NT2/D1 (cell line): ENCODE measurements around the gene ZNF618.

Experiments used
- DNase-seq: peaks from one replicate; pipeline ENCODE4 v3.0.0-alpha.2; 2011; ENCODE audit warnings: low read depth, low spot score
- H3K27me3 ChIP-seq: 2 replicates; pipeline ENCODE4 v1.6.0; 2011; ENCODE audit warnings: mild to moderate bottlenecking; ENCODE audit not compliant: insufficient read length, insufficient read depth
- H3K36me3 ChIP-seq: 2 replicates; pipeline ENCODE4 v1.6.1; 2011; ENCODE audit warnings: mild to moderate bottlenecking, low read length, mixed read lengths; ENCODE audit not compliant: insufficient read depth, insufficient read length
- H3K4me1 ChIP-seq: 2 replicates; pipeline ENCODE4 v1.5.1; 2011; ENCODE audit not compliant: insufficient read depth, insufficient read length
- H3K4me3 ChIP-seq: 2 replicates; pipeline ENCODE4 v1.5.1; 2011; ENCODE audit warnings: low read depth; ENCODE audit not compliant: insufficient read length
- H3K9ac ChIP-seq: 2 replicates; pipeline ENCODE4 v1.6.0; 2011; ENCODE audit warnings: low read depth; ENCODE audit not compliant: insufficient read length
- H3K9me3 ChIP-seq: 2 replicates; pipeline ENCODE4 v1.5.1; 2011; ENCODE audit warnings: mild to moderate bottlenecking, low read length; ENCODE audit not compliant: insufficient read depth
- SUZ12 ChIP-seq: IDR thresholded peaks from 2 replicates; pipeline ENCODE4 v1.6.1; 2011; ENCODE audit not compliant: insufficient read length, insufficient read depth; ENCODE audit errors: extremely low read depth
- YY1 ChIP-seq: IDR thresholded peaks from 2 replicates; pipeline ENCODE4 v1.6.1; 2011; ENCODE audit not compliant: insufficient read length, insufficient read depth
- ZNF274 ChIP-seq: IDR thresholded peaks from 2 replicates; pipeline ENCODE4 v1.6.1; 2011; ENCODE audit warnings: mild to moderate bottlenecking, low read depth, low read length

ZNF618 gene

DNA sequence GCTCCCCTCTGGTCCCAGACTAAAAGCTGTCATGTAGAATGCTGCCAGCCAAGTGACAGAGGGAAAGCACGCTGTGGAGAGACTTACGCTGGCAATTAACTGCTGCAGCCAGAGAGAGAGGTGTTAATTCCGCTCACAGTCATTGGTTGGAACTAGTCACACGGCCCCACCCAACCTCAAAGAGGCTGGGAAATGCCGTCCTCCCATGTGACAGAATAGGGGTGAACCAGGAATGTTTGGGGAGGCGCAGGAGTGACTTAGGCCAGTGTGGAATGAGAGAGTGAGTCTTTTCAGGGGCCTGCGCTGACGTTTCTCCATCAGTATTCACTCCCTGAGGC lies 114.4 kb downstream of the ZNF618 start:
- Histone ChIP-seq H3K9me3 (no peaks in the 10 kb centered on the region), H3K9ac (no peak overlapping the region), H3K4me1 (no peaks in the 10 kb centered on the region), H3K27me3 (no peaks in the 10 kb centered on the region), H3K36me3 (peaks cover 23% of the 10 kb centered on the region), H3K4me3 (no peak overlapping the region)
- TF ChIP-seq SUZ12 (no peak), ZNF274 (no peak), YY1 (no peak)
- DNase-seq = no peak

DNA sequence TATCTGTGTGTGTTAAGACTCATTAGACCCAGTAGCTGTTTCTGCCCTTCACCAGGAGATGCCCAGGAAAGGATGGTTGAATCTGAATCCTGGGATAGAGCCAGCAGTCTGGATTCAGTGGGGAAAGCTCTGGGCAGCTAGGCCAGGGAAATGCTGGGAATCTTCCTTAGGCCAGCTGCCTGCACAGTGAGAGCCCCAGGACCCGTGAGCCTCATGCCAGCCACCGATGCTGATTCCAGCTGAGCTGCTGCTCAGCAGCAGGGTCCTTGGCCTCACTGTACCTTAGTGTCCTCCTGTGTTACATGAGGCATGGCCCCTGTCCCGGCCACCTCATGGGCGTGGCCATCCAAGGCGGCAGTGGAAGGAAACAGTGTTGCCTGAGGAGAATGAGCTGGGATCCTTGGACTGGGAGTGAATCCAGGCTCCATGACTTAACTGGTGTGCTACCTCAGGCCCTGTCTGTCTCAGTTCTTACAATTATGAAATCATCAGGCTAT lies 114.9 kb downstream of the ZNF618 start:
- TF ChIP-seq ZNF274 (no peak), SUZ12 (no peak), YY1 (no peak)
- H3K9me3 ChIP-seq = no peaks in the 10 kb centered on the region
- H3K4me3 ChIP-seq = no peak overlapping the region
- peaks cover 23% of the 10 kb centered on the region for H3K36me3 ChIP-seq
- DNase-seq = no peak
- no peaks in the 10 kb centered on the region for H3K4me1 ChIP-seq
- no peaks in the 10 kb centered on the region for H3K27me3 ChIP-seq
- H3K9ac ChIP-seq = no peak overlapping the region

DNA sequence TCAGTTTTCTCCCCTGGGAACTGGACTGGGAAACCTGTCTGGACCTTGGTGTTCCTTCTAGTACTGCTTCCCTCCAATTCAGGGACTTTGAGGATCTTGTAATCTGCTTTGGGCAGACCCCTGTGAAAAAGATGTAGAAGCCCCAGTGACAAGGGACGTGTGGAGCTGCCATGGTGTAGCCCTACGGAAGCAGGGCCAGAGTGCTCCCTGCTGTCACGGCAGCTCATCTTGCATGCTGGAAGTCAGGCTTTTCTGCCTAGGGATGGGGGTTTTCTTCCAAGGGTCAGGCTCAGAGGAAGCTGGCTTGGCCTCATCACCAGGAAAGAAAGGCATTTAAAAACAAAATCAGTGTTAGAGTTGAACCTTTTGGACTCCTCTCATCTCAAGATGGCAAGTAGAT lies 115.6 kb downstream of the ZNF618 start:
- H3K4me3 ChIP-seq = no peak overlapping the region
- DNase-seq = no peak
- H3K4me1 ChIP-seq = no peaks in the 10 kb centered on the region
- TF ChIP-seq ZNF274 = no peak
- no peaks in the 10 kb centered on the region for H3K27me3 ChIP-seq
- no peaks in the 10 kb centered on the region for H3K9me3 ChIP-seq
- peaks cover 23% of the 10 kb centered on the region for H3K36me3 ChIP-seq
- H3K9ac ChIP-seq = no peak overlapping the region

DNA sequence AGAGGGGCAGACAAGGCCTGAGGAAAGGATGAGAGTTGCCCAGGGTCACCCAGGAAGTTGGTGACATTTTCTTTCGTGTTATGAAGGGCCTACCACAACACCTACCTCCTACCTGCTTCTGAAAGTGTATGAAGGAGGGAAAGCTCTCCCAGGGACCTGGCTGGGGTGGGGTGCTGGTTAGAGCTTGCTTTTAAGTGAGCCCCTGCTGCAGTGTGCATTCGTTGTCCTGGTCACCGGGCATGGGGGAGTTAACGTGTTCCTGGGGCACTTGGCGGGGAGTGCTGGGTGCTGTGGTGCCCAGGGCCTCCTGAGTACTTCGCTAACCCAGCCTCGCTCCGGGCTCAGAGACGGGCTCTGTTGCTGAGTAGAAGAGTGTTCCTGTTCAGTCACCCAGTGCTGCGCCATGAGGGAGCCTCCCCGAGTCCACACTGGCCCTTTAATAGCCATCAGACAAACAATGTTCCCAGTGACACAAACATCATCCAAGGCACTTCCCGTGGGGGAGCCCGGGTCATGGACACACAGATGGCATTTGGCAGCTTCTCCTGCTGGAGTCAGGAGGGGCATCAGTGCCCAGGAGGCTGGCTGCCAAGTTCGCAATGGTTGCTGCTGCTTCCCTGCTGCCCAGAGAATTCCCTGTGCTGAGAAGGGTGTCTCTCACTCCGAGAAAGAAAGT lies 116.3 kb downstream of the ZNF618 start:
- DNase-seq = no peak
- Histone ChIP-seq H3K9me3 (no peaks in the 10 kb centered on the region), H3K9ac (no peak overlapping the region), H3K27me3 (no peaks in the 10 kb centered on the region), H3K36me3 (peaks cover 23% of the 10 kb centered on the region), H3K4me3 (no peak overlapping the region), H3K4me1 (no peaks in the 10 kb centered on the region)
- TF ChIP-seq ZNF274 (no peak), SUZ12 (no peak), YY1 (no peak)

DNA sequence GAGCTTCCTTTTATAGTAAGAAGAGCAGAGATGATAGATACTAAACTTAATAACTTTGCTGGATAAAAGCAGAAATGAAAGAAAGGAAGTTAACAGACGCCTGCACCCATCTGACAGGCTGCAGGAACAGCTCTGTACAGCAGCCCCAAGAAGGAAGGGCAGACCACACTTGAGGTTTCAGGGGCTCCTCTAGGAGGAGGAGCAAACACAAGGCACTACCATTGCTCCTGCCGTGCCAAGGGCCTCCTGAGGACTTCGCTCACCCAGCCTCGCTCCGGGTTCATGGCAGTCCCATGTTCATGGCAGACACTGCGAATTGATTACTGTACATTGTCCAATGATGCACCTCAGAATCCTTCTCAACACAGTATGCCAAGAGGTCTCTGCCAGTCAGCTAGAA lies 116.9 kb downstream of the ZNF618 start:
- Histone ChIP-seq H3K4me3 (no peak overlapping the region), H3K27me3 (no peaks in the 10 kb centered on the region), H3K9ac (no peak overlapping the region), H3K36me3 (peaks cover 23% of the 10 kb centered on the region), H3K4me1 (no peaks in the 10 kb centered on the region), H3K9me3 (no peaks in the 10 kb centered on the region)
- DNase-seq = no peak
- no peak for TF ChIP-seq YY1
- TF ChIP-seq SUZ12 = no peak
- TF ChIP-seq ZNF274 = no peak

DNA sequence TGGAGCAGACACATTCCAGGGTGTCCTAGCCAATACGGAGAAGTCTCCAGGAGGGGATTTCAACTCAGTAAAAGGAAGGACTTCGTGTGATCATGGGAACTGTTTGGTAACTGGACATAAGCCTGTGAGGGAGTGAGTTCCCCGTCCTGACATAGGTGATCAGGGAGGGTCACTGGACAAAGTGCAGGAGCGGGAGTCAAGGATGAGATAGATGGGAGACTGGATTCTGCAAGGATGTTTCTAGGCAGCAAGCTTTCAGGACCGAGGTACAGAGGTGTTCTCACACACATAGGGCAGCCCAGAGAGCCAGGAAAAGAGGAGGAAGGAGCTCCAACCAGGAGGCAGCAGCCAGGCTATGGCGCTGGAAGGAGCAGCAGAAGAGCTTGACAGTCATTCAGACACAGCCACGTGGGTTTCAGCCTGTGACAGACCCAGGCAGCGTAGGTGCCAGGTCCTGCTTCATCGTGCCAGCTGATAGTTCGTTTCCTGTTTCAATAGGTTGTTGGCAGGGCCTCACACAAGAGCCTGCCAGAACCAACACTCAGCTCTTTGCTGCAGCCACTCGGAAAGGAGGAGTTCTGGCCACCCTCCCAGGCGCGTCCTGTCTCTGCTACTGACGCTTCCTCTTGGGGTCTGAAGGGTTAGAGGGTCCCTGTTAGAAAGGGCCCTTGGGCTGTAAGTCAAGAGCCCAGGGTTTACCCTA lies 117.9 kb downstream of the ZNF618 start:
- Histone ChIP-seq H3K4me1 (no peaks in the 10 kb centered on the region), H3K9ac (no peak overlapping the region), H3K27me3 (no peaks in the 10 kb centered on the region), H3K4me3 (no peak overlapping the region), H3K9me3 (no peaks in the 10 kb centered on the region), H3K36me3 (peaks cover 20% of the 10 kb centered on the region)
- no peak for DNase-seq
- TF ChIP-seq SUZ12 (no peak), ZNF274 (no peak), YY1 (no peak)

DNA sequence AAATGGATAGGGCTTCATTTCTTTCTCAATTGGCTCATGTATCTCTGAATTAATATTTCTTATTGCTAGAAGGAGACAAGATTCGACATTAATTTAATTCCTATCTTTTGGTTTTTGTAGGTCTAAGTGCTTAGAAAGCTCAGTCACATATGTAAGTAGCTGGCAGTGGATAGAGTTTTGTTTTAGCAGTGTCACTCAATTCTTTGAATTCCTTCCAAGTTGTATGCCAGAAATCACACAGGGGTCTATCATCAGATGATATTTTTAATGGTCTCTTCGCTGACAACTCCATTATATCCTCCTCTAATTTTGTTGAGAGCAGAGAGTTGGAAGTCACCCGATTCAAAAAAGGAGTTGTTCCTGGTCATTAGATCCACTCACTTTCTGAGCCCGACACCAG lies 119.3 kb downstream of the ZNF618 start:
- no peaks in the 10 kb centered on the region for H3K9me3 ChIP-seq
- H3K4me3 ChIP-seq = no peak overlapping the region
- H3K36me3 ChIP-seq = peaks cover 9% of the 10 kb centered on the region
- no peaks in the 10 kb centered on the region for H3K4me1 ChIP-seq
- DNase-seq = no peak
- H3K9ac ChIP-seq = no peak overlapping the region
- H3K27me3 ChIP-seq = no peaks in the 10 kb centered on the region
- TF ChIP-seq YY1 = no peak
- TF ChIP-seq SUZ12 = no peak
- no peak for TF ChIP-seq ZNF274
